ENCODE data around the gene KRTAP19-3. TPM values are rescaled to one million over a fixed set of nuclear protein-coding genes. Genes with fewer than 3 reads are reported as not detected.
A peak's percentile ranks its signal among the peaks of the same experiment; 100 is the strongest.
"Not testable (repeated sequence)": the region's sequence is repeated elsewhere in the genome, so short reads cannot be mapped to it uniquely, and the experiment has no call there.

The KRTAP19-3 gene
- total RNA-seq, 2 experiments from 2014 or later = not detected

GRCh38 chr21:30505621-30506205 is 13.9 kb upstream of the KRTAP19-3 start:
- H3K4me2 ChIP-seq (ENCODE audit: low read length); H3K4me3 ChIP-seq (ENCODE audit: low read depth, low read length, poor library complexity, severe bottlenecking); H4K20me1 ChIP-seq (ENCODE audit: insufficient read depth, low read length); H3K79me2 ChIP-seq (ENCODE audit: insufficient read depth, low read depth, low read length); BruUV-seq (replicated peaks); intact Hi-C loops (cut with micrococcal nuclease; ENCODE audit: unreplicated experiment); CTCF ChIA-PET (ENCODE audit: unreplicated experiment); H3K27ac ChIP-seq (ENCODE audit: low read depth, low read length, poor library complexity, severe bottlenecking); H3K36me3 ChIP-seq (ENCODE audit: insufficient read depth, low read length); H2AFZ ChIP-seq (ENCODE audit: low read length); H3K9me2 ChIP-seq (ENCODE audit: insufficient read depth, low read length); H3K9me3 ChIP-seq (ENCODE audit: low read length); H3K4me1 ChIP-seq (ENCODE audit: insufficient read depth, low read length, poor library complexity, severe bottlenecking): not testable (repeated sequence)
- TF ChIP-seq, protein P1, sequence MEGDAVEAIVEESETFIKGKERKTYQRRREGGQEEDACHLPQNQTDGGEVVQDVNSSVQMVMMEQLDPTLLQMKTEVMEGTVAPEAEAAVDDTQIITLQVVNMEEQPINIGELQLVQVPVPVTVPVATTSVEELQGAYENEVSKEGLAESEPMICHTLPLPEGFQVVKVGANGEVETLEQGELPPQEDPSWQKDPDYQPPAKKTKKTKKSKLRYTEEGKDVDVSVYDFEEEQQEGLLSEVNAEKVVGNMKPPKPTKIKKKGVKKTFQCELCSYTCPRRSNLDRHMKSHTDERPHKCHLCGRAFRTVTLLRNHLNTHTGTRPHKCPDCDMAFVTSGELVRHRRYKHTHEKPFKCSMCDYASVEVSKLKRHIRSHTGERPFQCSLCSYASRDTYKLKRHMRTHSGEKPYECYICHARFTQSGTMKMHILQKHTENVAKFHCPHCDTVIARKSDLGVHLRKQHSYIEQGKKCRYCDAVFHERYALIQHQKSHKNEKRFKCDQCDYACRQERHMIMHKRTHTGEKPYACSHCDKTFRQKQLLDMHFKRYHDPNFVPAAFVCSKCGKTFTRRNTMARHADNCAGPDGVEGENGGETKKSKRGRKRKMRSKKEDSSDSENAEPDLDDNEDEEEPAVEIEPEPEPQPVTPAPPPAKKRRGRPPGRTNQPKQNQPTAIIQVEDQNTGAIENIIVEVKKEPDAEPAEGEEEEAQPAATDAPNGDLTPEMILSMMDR (conservative IDR thresholded peaks at IDR 0.05; ENCODE audit: low read length) = peak; percentile 72
- DNase-seq (ENCODE audit: low spot score) = peak; percentile 2
- POLR2A ChIA-PET = interaction anchor here (0.6 kb wide), 1 partner anchor 163 kb away, joined by 3 read pairs; no protein-coding TSS in a partner anchor

- POLR2A ChIA-PET = no interaction called here
- Histone ChIP-seq H3K4me3 (ENCODE audit: low read depth, low read length, poor library complexity, severe bottlenecking) (no peak within 1 kb of the TSS), H3K36me3 (ENCODE audit: insufficient read depth, low read length) (no peaks in the 10 kb centered on the region), H3K9me3 (ENCODE audit: low read length) (no peaks in the 10 kb centered on the region), H2AFZ (ENCODE audit: low read length) (no peak within 1 kb of the TSS), H3K27ac (ENCODE audit: low read depth, low read length, poor library complexity, severe bottlenecking) (no peak within 1 kb of the TSS), H4K20me1 (ENCODE audit: insufficient read depth, low read length) (no peaks in the 10 kb centered on the region), H3K4me2 (ENCODE audit: low read length) (no peak within 1 kb of the TSS), H3K9me2 (ENCODE audit: insufficient read depth, low read length) (no peaks in the 10 kb centered on the region), H3K79me2 (ENCODE audit: insufficient read depth, low read depth, low read length) (no peaks in the 10 kb centered on the region), H3K4me1 (ENCODE audit: insufficient read depth, low read length, poor library complexity, severe bottlenecking) (no peaks in the 10 kb centered on the region)
- CTCF ChIA-PET (ENCODE audit: unreplicated experiment) = no interaction called here
- DNase-seq (ENCODE audit: low spot score) = no peak
- BruUV-seq (replicated peaks) = no TSS peak
- intact Hi-C loops (cut with micrococcal nuclease; ENCODE audit: unreplicated experiment) = no loop called here
- TF ChIP-seq, protein P1 (conservative IDR thresholded peaks at IDR 0.05; ENCODE audit: low read length) = no peak
Observed at GRCh38 chr21:30502041-30502440, 10.2 kb upstream of the KRTAP19-3 start, which contains the start of gene KRTAP19-5. TSS of gene KRTAP19-5 (minus strand) at chr21:30502141. CDS start at chr21:30502090, 51 bp downstream.

DNA sequence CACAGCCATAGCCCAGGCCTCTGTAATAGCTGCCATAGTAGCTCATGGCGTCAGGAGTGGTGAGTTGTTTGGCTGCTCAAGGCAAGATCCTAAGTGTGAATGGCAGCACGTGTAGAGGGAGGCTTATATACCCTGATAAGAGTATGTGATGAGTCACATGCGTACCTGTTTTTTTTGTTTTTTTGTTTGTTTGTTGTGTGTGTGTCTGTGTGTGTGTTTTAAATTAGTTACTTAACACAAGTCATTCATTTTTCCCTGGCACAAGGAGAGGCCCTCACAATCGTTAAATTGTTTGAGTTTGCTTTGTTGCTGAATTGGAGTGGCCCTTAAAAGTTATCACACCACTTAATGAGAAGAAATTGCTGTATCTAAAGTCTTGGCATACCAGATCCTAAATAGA is 5.3 kb upstream of the KRTAP19-3 start, which contains the start of gene KRTAP19-4:
Gene KRTAP19-4, minus strand, starts transcription at position 101 of the 400 bp plus-strand sequence. Its CDS starts 55 bp downstream, at position 46.
- no peak for TF ChIP-seq EZH2phosphoT487 (IDR thresholded peaks at IDR 0.05; ENCODE audit: borderline replicate concordance, low read depth, low read length)
- TF ChIP-seq, protein P1 (conservative IDR thresholded peaks at IDR 0.05; ENCODE audit: low read length) = no peak
- no peaks in the 10 kb centered on the region for H3K79me2 ChIP-seq (ENCODE audit: insufficient read depth, low read depth, low read length)
- DNase-seq (ENCODE audit: low spot score) = no peak
- H3K9me2 ChIP-seq (ENCODE audit: insufficient read depth, low read length) = no peaks in the 10 kb centered on the region
- H3K36me3 ChIP-seq (ENCODE audit: insufficient read depth, low read length) = no peaks in the 10 kb centered on the region
- H3K9me3 ChIP-seq (ENCODE audit: low read length) = 0 out of 2 replicates have a peak, but pooled peaks cover 4% of the 10 kb centered on the region
- no peak within 1 kb of the TSS for H3K27ac ChIP-seq (ENCODE audit: low read depth, low read length, poor library complexity, severe bottlenecking)
- no peak within 1 kb of the TSS for H2AFZ ChIP-seq (ENCODE audit: low read length)
- H3K4me3 ChIP-seq (ENCODE audit: low read depth, low read length, poor library complexity, severe bottlenecking) = no peak within 1 kb of the TSS
- CTCF ChIA-PET (ENCODE audit: unreplicated experiment) = no interaction called here
- no peak within 1 kb of the TSS for H3K4me2 ChIP-seq (ENCODE audit: low read length)
- no peaks in the 10 kb centered on the region for H4K20me1 ChIP-seq (ENCODE audit: insufficient read depth, low read length)
- POLR2A ChIA-PET = no interaction called here
- no peaks in the 10 kb centered on the region for H3K4me1 ChIP-seq (ENCODE audit: insufficient read depth, low read length, poor library complexity, severe bottlenecking)
- BruUV-seq (replicated peaks) = no TSS peak
- intact Hi-C loops (cut with micrococcal nuclease; ENCODE audit: unreplicated experiment) = no loop called here

Data from OCI-LY7 (cell line).